Activated CD4-positive, alpha-beta T cell treated with anti-CD3 and anti-CD28 coated beads for 36 hours (primary cell): ENCODE data around the gene CCDC51. TPM values are rescaled to one million over a fixed set of nuclear protein-coding genes. Genes with fewer than 3 reads are reported as not detected.

Experiments
- ATAC-seq: fragments of 200-7000 bp; cut with Tn5 transposase; one replicate; pipeline ENCODE4 v1.10.0; 2021; ENCODE audit warnings: mild to moderate bottlenecking, moderate library complexity
- CTCF ChIA-PET: fragments of 350-600 bp; sonication (Branson Sonifier 250); formaldehyde crosslinking; loops from one replicate; lab custom pipeline; 2021; ENCODE audit warnings: antibody characterized with exemption; lab: Charles Lee
- POLR2A ChIA-PET: fragments of 350-600 bp; sonication (Branson Sonifier 250); formaldehyde crosslinking; loops from one replicate; lab custom pipeline; 2021; ENCODE audit warnings: antibody characterized with exemption, inconsistent platforms; lab: Charles Lee
- DNase-seq: peaks from one replicate; pipeline ENCODE4 v3.0.0-alpha.2; 2020
- H3K27ac Mint-ChIP-seq: one replicate; pipeline ENCODE4 v1.8.0; 2021; ENCODE audit warnings: mixed read lengths
- H3K27me3 Mint-ChIP-seq: one replicate; pipeline ENCODE4 v1.8.0; 2021; ENCODE audit warnings: mixed read lengths
- H3K36me3 Mint-ChIP-seq: one replicate; pipeline ENCODE4 v1.8.0; 2021; ENCODE audit warnings: low read depth, mixed read lengths
- H3K4me1 Mint-ChIP-seq: one replicate; pipeline ENCODE4 v1.8.0; 2021; ENCODE audit warnings: mixed read lengths
- H3K4me3 Mint-ChIP-seq: one replicate; pipeline ENCODE4 v1.8.0; 2021; ENCODE audit warnings: mild to moderate bottlenecking, moderate library complexity, mixed read lengths
- H3K9me3 Mint-ChIP-seq: one replicate; pipeline ENCODE4 v1.8.0; 2021; ENCODE audit warnings: low read depth, mixed read lengths
- intact Hi-C, 2 experiments: fragments of 100-400 bp; cut with DNase I in 1 of 2; cut with micrococcal nuclease in 1 of 2; formaldehyde crosslinking; loops; one replicate each; pipeline versions ENCODE4 v1.14.2 to v1.15.1; 2022 to 2024; cut with DNase I, micrococcal nuclease
- total RNA-seq, 2 experiments: library from RNA; stranded (reverse); gene quantifications; one replicate each; pipeline ENCODE4 v1.2.3, GENCODE V29; 2021

CCDC51 gene
- total RNA-seq, 2 experiments from 2014 or later, result 17.5 to 25.0 TPM

- intact Hi-C loops, result no loop called here
- POLR2A ChIA-PET, result no interaction called here
- no peak for DNase-seq
- H3K36me3 Mint-ChIP-seq, result no peaks in the 10 kb centered on the region
- CTCF ChIA-PET, result interaction anchor here (0.6 to 2.6 kb wide), 3 partner anchors 11 to 327 kb away, joined by 3 to 8 read pairs (median 7); no protein-coding TSS in a partner anchor
- H3K4me3 Mint-ChIP-seq, result no peak overlapping the region
- ATAC-seq, result no peak
- H3K9me3 Mint-ChIP-seq, result no peaks in the 10 kb centered on the region
- H3K27me3 Mint-ChIP-seq, result no peaks in the 10 kb centered on the region
- no peaks in the 10 kb centered on the region for H3K4me1 Mint-ChIP-seq
- no peak overlapping the region for H3K27ac Mint-ChIP-seq
Observed at GRCh38 chr3:48412375-48413001, 27.4 kb downstream of the CCDC51 start.

- intact Hi-C loops, result no loop called here
- CTCF ChIA-PET, result interaction anchor here (0.6 to 5.7 kb wide), 4 partner anchors 11 to 256 kb away, joined by 3 to 45 read pairs (median 8); no protein-coding TSS in a partner anchor
Observed at GRCh38 chr3:48411606-48412374, 28.1 kb downstream of the CCDC51 start.

DNA sequence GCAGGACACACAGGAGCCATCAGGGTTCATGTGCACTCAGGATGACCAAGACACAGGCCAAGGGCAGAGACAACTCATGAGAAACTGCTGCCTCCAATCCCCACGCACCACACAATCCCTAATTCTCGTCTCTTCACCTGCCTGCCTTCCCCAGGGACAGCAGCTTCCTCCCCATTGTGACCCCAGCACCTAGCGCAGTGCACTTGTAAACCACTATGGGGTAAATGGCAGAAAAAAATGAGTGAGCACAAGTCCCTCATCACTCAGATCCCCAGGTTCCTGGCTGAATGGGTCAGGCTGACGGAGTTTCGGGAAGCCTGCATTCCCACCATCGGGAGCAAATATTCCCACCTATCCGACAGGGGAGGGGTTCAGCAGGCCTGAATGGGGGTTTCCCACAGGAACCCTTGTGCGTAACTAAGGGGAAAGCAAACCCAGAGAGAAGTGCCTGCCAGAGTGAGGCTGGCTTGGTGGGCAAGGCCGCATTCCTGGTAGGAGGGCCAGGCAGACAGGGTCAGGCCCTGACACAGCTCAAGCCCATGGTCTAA, 28.8 kb downstream of the CCDC51 start:
- no peak for DNase-seq
- no peaks in the 10 kb centered on the region for H3K36me3 Mint-ChIP-seq

More at GRCh38 chr3:48411606-48412374, 28.1 kb downstream of the CCDC51 start:
- H3K27ac Mint-ChIP-seq, result no peak overlapping the region
- ATAC-seq (no peak), DNase-seq (no peak)
- no peaks in the 10 kb centered on the region for H3K27me3 Mint-ChIP-seq
- no peaks in the 10 kb centered on the region for H3K4me1 Mint-ChIP-seq
- H3K9me3 Mint-ChIP-seq, result no peaks in the 10 kb centered on the region
- no peaks in the 10 kb centered on the region for H3K36me3 Mint-ChIP-seq
- H3K4me3 Mint-ChIP-seq, result no peak overlapping the region
- POLR2A ChIA-PET, result no interaction called here

GRCh38 chr3:48410205-48411040, 29.5 kb downstream of the CCDC51 start:
- no peak overlapping the region for H3K27ac Mint-ChIP-seq
- ChIA-PET CTCF (interaction anchor here (0.7 to 5.7 kb wide), 2 partner anchors 23 to 26 kb away, joined by 3 to 45 read pairs; no protein-coding TSS in a partner anchor), POLR2A (no interaction called here)
- no peaks in the 10 kb centered on the region for H3K9me3 Mint-ChIP-seq
- H3K36me3 Mint-ChIP-seq, result no peaks in the 10 kb centered on the region
- ATAC-seq, result no peak
- no peaks in the 10 kb centered on the region for H3K27me3 Mint-ChIP-seq
- no peaks in the 10 kb centered on the region for H3K4me1 Mint-ChIP-seq
- intact Hi-C loops, result no loop called here
- peak; percentile 1 for DNase-seq
- no peak overlapping the region for H3K4me3 Mint-ChIP-seq

More for the DNA sequence above, 28.8 kb downstream of the CCDC51 start:
- no peak for ATAC-seq
- Mint-ChIP-seq H3K4me3 (no peak overlapping the region), H3K4me1 (no peaks in the 10 kb centered on the region), H3K27me3 (no peaks in the 10 kb centered on the region), H3K27ac (no peak overlapping the region), H3K9me3 (no peaks in the 10 kb centered on the region)
- ChIA-PET CTCF (interaction anchor here (0.6 to 5.7 kb wide), 4 partner anchors 10 to 257 kb away, joined by 3 to 45 read pairs (median 5); no protein-coding TSS in a partner anchor), POLR2A (no interaction called here)
- intact Hi-C loops, result no loop called here

GRCh38 chr3:48409291-48410201, 30.4 kb downstream of the CCDC51 start:
- no peaks in the 10 kb centered on the region for H3K36me3 Mint-ChIP-seq
- CTCF ChIA-PET, result interaction anchor here (1.5 to 5.7 kb wide), 2 partner anchors 9 to 27 kb away, joined by 5 to 45 read pairs; no protein-coding TSS in a partner anchor
- H3K4me1 Mint-ChIP-seq, result no peaks in the 10 kb centered on the region

GRCh38 chr3:48408823-48409281, 31.1 kb downstream of the CCDC51 start:
- no peaks in the 10 kb centered on the region for H3K4me1 Mint-ChIP-seq
- ATAC-seq (peak; percentile 19), DNase-seq (peak; percentile 36)
- POLR2A ChIA-PET, result interaction anchor here (0.7 kb wide), 1 partner anchor 15 kb away, joined by 4 read pairs; no protein-coding TSS in a partner anchor
- no peak overlapping the region for H3K4me3 Mint-ChIP-seq
- H3K36me3 Mint-ChIP-seq, result no peaks in the 10 kb centered on the region
- H3K9me3 Mint-ChIP-seq, result no peaks in the 10 kb centered on the region
- no peak overlapping the region for H3K27ac Mint-ChIP-seq
- no peaks in the 10 kb centered on the region for H3K27me3 Mint-ChIP-seq
- CTCF ChIA-PET, result interaction anchor here (0.7 to 5.7 kb wide), 3 partner anchors 8 to 1085 kb away, joined by 3 to 45 read pairs (median 5); no protein-coding TSS in a partner anchor
- intact Hi-C loops, result loop anchor here in 1 of 2 experiments (10.0 kb wide), 1 partner anchor 134 kb away; no protein-coding TSS in a partner anchor

More at GRCh38 chr3:48409291-48410201, 30.4 kb downstream of the CCDC51 start:
- no peaks in the 10 kb centered on the region for H3K27me3 Mint-ChIP-seq
- POLR2A ChIA-PET, result interaction anchor here (0.7 kb wide), 1 partner anchor 15 kb away, joined by 4 read pairs; no protein-coding TSS in a partner anchor
- DNase-seq (peak; percentile 3), ATAC-seq (no peak)
- no peak overlapping the region for H3K4me3 Mint-ChIP-seq
- intact Hi-C loops, result loop anchor here in 1 of 2 experiments (10.0 kb wide), 1 partner anchor 135 kb away; no protein-coding TSS in a partner anchor
- no peak overlapping the region for H3K27ac Mint-ChIP-seq
- H3K9me3 Mint-ChIP-seq, result no peaks in the 10 kb centered on the region

DNA sequence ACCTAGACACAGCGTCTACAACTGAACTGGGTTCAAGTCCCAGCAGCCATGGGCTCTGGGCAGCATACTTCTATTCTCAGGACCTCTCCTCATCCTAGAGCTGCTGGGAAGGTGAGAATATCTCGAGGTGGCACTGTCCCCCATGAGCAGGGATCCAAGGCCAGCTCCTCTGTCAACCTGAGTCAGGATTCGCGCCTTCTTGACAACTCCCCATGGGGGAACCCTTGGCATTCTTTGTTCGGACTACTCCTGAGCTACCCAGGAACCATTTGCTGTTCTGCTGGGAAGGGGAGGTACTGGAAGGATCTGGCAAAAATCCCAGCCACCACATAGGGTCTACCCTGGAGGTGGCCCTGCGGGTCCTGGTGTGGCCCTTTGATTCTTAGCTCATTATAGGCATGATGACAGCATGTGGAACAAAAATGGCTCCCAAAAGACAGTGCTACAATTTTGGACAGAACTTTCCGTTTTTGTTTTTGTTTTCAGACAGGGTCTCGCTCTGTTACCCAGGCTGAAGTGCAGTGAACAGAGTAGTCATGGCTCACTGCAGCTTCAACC, 32.3 kb downstream of the CCDC51 start:
- Mint-ChIP-seq H3K9me3 (no peaks in the 10 kb centered on the region), H3K4me3 (no peak overlapping the region), H3K36me3 (no peaks in the 10 kb centered on the region), H3K27me3 (no peaks in the 10 kb centered on the region), H3K4me1 (no peaks in the 10 kb centered on the region), H3K27ac (no peak overlapping the region)
- DNase-seq (no peak), ATAC-seq (no peak)
- ChIA-PET POLR2A (no interaction called here), CTCF (interaction anchor here (0.6 to 5.7 kb wide), 3 partner anchors 19 to 35 kb away, joined by 3 to 45 read pairs (median 3); no protein-coding TSS in a partner anchor)
- intact Hi-C loops, result loop anchor here in 1 of 2 experiments (10.0 kb wide), 1 partner anchor 133 kb away; no protein-coding TSS in a partner anchor

GRCh38 chr3:48406443-48407431, 33.2 kb downstream of the CCDC51 start:
- H3K27ac Mint-ChIP-seq, result no peak overlapping the region
- intact Hi-C loops, result loop anchor here in 1 of 2 experiments (10.0 kb wide), 1 partner anchor 132 kb away; no protein-coding TSS in a partner anchor
- no peaks in the 10 kb centered on the region for H3K4me1 Mint-ChIP-seq
- POLR2A ChIA-PET, result no interaction called here
- CTCF ChIA-PET, result interaction anchor here (0.6 to 5.7 kb wide), 2 partner anchors 29 to 34 kb away, joined by 3 to 45 read pairs; no protein-coding TSS in a partner anchor
- H3K9me3 Mint-ChIP-seq, result no peaks in the 10 kb centered on the region
- DNase-seq, result no peak
- H3K36me3 Mint-ChIP-seq, result no peaks in the 10 kb centered on the region
- H3K27me3 Mint-ChIP-seq, result no peaks in the 10 kb centered on the region
- no peak overlapping the region for H3K4me3 Mint-ChIP-seq
- ATAC-seq, result no peak
